ENCODE results near the gene VPS13D. TPM values are rescaled to one million over a fixed set of nuclear protein-coding genes. Genes with fewer than 3 reads are reported as not detected.

The VPS13D gene
- total and polyA plus RNA-seq, 2 experiments from 2014 or later = 10.7 to 34.9 TPM

DNA sequence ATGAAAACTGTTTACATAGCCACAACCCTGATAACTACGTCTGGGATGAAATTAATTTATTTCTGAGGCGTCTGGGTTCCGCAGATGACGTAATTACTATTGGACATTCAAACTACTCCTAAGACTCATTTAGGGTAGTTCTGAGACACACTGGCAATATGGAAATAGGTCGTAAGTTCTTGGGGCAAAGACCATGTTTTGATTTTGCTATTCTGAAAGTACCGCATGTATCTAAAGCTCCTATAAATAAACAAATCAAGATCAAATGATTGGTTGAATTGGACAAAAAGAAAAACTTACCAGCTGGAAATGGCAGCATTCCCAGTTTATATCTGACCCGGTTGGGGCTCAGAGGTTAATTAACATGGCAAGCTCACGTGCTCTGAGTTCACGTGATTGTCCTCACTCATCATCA lies 313.9 kb downstream of the VPS13D start (continued):
- TF ChIP-seq, protein P1, sequence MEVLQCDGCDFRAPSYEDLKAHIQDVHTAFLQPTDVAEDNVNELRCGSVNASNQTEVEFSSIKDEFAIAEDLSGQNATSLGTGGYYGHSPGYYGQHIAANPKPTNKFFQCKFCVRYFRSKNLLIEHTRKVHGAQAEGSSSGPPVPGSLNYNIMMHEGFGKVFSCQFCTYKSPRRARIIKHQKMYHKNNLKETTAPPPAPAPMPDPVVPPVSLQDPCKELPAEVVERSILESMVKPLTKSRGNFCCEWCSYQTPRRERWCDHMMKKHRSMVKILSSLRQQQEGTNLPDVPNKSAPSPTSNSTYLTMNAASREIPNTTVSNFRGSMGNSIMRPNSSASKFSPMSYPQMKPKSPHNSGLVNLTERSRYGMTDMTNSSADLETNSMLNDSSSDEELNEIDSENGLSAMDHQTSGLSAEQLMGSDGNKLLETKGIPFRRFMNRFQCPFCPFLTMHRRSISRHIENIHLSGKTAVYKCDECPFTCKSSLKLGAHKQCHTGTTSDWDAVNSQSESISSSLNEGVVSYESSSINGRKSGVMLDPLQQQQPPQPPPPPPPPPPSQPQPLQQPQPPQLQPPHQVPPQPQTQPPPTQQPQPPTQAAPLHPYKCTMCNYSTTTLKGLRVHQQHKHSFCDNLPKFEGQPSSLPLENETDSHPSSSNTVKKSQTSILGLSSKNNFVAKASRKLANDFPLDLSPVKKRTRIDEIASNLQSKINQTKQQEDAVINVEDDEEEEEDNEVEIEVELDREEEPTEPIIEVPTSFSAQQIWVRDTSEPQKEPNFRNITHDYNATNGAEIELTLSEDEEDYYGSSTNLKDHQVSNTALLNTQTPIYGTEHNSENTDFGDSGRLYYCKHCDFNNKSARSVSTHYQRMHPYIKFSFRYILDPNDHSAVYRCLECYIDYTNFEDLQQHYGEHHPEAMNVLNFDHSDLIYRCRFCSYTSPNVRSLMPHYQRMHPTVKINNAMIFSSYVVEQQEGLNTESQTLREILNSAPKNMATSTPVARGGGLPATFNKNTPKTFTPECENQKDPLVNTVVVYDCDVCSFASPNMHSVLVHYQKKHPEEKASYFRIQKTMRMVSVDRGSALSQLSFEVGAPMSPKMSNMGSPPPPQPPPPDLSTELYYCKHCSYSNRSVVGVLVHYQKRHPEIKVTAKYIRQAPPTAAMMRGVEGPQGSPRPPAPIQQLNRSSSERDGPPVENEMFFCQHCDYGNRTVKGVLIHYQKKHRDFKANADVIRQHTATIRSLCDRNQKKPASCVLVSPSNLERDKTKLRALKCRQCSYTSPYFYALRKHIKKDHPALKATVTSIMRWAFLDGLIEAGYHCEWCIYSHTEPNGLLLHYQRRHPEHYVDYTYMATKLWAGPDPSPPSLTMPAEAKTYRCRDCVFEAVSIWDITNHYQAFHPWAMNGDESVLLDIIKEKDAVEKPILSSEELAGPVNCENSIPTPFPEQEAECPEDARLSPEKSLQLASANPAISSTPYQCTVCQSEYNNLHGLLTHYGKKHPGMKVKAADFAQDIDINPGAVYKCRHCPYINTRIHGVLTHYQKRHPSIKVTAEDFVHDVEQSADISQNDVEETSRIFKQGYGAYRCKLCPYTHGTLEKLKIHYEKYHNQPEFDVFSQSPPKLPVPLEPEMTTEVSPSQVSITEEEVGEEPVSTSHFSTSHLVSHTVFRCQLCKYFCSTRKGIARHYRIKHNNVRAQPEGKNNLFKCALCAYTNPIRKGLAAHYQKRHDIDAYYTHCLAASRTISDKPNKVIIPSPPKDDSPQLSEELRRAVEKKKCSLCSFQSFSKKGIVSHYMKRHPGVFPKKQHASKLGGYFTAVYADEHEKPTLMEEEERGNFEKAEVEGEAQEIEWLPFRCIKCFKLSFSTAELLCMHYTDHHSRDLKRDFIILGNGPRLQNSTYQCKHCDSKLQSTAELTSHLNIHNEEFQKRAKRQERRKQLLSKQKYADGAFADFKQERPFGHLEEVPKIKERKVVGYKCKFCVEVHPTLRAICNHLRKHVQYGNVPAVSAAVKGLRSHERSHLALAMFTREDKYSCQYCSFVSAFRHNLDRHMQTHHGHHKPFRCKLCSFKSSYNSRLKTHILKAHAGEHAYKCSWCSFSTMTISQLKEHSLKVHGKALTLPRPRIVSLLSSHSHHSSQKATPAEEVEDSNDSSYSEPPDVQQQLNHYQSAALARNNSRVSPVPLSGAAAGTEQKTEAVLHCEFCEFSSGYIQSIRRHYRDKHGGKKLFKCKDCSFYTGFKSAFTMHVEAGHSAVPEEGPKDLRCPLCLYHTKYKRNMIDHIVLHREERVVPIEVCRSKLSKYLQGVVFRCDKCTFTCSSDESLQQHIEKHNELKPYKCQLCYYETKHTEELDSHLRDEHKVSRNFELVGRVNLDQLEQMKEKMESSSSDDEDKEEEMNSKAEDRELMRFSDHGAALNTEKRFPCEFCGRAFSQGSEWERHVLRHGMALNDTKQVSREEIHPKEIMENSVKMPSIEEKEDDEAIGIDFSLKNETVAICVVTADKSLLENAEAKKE (CRISPR knock-in tag; IDR thresholded peaks at IDR 0.05) = no peak
- TF ChIP-seq ETS1 (IDR thresholded peaks at IDR 0.05) = no peak
- no peak for TF ChIP-seq POLR2AphosphoS5 (IDR thresholded peaks at IDR 0.05; ENCODE audit: low read depth)
- no peak for TF ChIP-seq CREB1 (CRISPR knock-in tag; IDR thresholded peaks at IDR 0.05; ENCODE audit: low read depth)
- TF ChIP-seq, protein P2, sequence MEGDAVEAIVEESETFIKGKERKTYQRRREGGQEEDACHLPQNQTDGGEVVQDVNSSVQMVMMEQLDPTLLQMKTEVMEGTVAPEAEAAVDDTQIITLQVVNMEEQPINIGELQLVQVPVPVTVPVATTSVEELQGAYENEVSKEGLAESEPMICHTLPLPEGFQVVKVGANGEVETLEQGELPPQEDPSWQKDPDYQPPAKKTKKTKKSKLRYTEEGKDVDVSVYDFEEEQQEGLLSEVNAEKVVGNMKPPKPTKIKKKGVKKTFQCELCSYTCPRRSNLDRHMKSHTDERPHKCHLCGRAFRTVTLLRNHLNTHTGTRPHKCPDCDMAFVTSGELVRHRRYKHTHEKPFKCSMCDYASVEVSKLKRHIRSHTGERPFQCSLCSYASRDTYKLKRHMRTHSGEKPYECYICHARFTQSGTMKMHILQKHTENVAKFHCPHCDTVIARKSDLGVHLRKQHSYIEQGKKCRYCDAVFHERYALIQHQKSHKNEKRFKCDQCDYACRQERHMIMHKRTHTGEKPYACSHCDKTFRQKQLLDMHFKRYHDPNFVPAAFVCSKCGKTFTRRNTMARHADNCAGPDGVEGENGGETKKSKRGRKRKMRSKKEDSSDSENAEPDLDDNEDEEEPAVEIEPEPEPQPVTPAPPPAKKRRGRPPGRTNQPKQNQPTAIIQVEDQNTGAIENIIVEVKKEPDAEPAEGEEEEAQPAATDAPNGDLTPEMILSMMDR (conservative IDR thresholded peaks at IDR 0.05; ENCODE audit: low read depth in 2 of 2) = no peak
- no peak for TF ChIP-seq EZH2 (IDR thresholded peaks at IDR 0.05; ENCODE audit: low read depth, unreplicated experiment)
- TF ChIP-seq EZH2phosphoT487 (IDR thresholded peaks at IDR 0.05; ENCODE audit: unreplicated experiment) = no peak
- TF ChIP-seq NANOG (IDR thresholded peaks at IDR 0.05; ENCODE audit: borderline replicate concordance) = no peak
- no peak for TF ChIP-seq JUNB (IDR thresholded peaks at IDR 0.05; ENCODE audit: unreplicated experiment)

Measured in GM23338 (cell line).